NCI-H1930 (cell line): ENCODE results near the gene ZCCHC17.

Source experiments
- DNase-seq, 2 experiments: peaks; one replicate each; lab custom pipeline; 2025; lab: John Stamatoyannopoulos, UW

ZCCHC17 gene

DNA sequence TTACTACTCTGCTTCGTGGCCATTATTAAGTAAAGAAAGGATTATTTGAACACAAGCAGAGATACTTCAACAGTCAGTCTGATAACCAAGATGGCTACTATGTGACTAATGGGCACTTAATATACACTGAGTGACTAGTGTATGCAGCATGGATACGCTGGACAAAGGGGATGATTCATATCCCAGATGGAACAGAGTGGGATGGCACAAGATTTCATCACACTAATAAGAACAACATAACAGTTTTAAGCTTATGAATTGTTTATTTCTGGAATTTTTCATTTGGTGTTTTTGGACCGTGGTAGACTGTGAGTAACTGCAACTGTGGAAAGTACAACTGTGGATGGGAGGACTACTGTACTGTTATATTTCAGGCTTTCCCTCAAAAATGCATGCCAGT is 9.4 kb downstream of the ZCCHC17 start:
- no peak for DNase-seq

DNA sequence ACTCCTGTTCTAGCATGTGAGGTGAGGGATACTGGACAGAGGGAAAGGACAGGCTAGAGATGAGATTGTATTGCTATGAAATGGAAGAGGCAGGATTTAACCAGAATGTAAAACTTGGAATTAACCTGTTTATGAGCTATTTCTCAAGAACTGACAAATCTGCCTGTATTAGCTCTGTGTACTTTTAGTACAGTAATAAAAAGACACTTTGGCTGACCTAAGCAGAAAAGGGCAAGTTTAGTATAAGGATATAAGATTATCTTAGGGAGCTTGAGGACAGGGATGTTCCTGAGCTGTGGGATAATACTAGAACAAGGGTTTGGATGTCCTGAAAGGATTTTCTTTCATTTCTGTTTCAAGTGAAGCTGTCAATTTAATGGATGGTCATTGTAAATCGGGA is 11.2 kb downstream of the ZCCHC17 start:
- DNase-seq = no peak

DNA sequence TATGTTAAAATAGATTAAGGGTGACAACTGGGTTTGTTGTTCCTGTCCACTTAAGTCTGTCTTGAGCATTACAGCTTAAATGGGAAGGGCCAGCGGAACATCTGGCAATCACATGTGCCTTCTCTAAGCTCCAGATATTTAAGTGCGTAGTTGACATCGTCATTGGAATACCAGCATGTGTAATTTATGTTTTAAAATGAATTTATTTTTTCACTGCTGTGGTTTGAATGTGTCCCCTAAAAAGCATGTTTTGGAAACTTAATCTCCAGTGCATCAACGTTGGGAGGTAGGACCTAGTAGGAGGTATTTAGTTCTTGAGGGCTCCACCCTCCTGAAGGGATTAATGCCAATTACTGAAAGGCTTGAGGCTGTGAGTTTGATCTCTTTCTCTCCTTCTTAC is 13.4 kb downstream of the ZCCHC17 start:
- no peak for DNase-seq

DNA sequence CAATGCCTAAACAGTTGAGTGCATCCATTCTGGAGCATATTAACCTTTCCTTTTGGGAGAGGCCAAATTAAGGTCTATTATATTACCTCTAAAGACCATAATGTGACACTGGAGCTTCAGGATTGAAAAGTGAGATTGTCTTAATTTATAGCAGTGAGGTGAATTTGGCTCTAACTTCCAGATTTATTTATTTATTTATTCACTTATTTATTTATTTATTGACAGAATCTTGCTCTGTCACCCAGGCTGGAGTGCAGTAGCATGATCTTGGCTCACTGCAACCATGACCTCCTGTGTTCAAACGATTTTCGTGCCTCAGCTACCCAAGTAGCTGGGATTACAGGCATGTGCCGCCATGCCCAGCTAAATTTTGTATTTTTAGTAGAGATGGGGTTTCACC is 19.1 kb downstream of the ZCCHC17 start:
- no peak for DNase-seq

GRCh38 chr1:31318146-31318545 is 21.3 kb downstream of the ZCCHC17 start:
- no peak for DNase-seq

DNA sequence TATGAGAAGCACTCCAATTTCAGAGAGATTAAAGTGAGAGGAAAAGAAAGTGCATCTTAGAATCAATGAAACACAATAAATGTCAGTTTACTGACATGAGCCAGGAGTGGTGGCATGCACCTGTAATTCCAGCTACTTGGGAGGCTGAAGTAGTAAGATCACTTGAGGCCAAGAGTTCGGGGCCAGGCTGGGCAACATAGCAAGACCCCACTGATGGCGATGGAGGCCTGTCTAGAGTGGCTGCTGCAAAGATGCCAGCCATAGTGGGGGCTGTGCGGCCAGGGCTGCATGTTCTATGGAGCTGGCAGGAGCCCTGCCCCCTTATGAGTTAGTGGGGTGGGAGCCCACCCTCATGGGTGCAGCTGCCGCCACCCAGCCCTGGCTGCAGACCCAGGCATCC is 27.3 kb downstream of the ZCCHC17 start:
- DNase-seq = no peak

DNA sequence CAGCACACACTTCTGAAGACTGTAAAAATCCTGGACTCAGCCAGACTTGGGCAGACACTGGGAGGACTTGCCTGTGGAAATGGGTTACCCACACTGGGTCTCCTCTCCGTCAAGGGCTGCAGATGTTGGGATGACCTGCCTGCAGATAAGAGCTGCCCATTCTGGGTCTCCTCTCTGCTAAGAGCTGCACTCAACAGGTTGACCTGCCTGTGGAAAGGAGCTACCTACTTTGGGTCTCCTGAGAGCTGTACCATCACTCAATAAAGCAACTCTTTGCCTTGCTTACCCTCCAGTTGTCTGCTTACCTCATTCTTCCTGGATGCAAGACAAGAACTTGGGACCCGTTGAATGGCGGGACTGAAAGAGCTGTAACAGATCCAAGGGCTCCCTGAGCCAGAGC is 28.2 kb downstream of the ZCCHC17 start:
- DNase-seq = no peak

DNA sequence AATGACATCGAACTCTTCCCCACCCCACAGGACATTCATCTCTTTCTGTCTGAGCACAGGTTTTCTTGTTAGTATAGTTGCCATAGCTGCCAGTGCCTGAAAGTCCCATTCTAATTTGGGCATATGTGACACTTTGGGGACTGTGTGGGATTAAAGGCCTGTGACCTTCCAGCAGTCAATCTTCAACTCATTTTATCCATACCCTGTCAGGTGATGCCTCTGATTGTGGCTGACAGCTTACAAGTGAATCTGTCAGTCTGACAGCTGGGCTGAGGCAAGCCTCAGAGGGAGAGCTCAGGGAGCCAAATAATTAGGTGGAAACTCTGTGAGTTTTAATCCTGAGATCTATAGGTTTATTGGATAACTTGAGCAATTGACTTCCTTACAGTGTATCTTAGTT is 29.6 kb downstream of the ZCCHC17 start:
- DNase-seq = no peak

GRCh38 chr1:31327381-31327780 is 30.5 kb downstream of the ZCCHC17 start:
- DNase-seq = no peak

GRCh38 chr1:31335007-31335406 is 38.2 kb downstream of the ZCCHC17 start:
- peak in 1 of 2 experiments; percentile 6 for DNase-seq

DNA sequence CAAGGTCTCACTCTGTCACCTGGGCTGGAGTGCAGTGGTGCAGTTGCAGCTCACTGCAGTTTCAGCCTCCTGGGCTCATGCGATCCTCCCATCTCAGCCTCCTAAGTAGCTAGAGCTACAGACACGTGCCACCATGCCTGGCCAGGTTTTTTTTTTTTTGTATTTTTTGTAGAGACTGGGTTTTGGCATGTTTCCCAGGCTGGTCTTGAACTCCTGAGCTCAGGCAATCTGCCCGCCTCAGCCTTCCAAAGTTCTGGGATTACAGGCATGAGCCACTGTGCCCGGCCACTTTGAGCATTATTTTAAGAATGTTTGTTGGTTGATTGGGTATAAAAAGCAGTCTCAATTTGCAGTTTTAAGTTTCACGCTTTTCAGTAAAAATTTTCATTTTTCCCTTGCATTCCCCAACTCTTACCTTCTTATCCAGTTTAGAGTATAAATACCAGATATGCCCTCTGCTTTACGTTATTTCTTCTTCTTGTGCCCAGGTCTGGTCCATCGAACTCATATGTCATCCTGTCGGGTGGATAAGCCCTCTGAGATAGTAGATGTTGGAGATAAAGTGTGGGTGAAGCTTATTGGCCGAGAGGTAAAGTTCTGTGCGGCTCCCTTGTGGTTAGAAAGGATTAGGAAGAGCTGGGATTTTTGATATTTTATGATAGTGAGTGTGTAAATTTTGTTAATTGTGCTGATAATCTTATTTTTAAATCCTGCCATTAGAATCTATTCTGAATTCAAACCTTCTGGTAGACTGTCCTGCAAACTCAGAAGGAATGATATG is 40.0 kb downstream of the ZCCHC17 start:
- no peak for DNase-seq

DNA sequence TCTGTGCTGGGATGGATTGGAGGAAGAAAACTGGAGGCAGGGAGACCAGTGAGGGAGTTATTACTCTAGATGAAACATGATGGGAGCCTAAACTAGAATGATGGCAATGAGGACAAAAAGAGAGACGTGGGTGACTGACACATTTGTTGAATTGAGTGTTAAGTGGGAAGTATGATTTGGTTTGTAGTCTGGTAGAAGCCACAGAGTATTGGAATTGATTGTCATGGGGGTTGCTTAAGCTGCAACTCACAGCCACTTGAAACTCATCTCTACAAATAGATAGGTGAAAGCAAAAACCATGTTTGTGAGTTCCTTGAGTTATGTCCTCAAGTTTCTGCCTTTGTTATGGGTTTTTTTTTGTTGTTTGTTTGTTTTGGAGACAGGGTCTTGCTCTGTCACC is 47.7 kb downstream of the ZCCHC17 start:
- no peak for DNase-seq

- DNase-seq = no peak
Observed at GRCh38 chr1:31345635-31346034, 48.8 kb downstream of the ZCCHC17 start.

DNA sequence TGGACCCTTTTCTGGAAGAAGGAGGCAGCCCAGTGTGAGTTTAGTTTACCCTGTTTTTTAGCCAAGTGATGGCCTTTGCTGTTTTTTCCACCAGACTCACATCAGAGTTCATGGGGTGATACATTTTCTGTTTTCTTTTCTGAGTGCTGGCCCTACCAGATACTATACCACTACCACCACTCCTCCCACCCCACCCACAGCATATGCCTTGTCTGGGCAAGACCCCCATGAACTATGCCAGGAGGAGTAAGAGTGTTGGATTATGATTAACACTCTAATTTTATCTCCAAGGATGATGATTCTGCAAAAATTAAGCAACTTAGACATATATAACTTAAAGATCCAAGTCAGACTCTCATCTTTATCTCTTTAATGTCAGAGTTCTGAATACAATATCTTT is 50.0 kb downstream of the ZCCHC17 start:
- no peak for DNase-seq

GRCh38 chr1:31348449-31348848 is 51.6 kb downstream of the ZCCHC17 start:
- DNase-seq = no peak

DNA sequence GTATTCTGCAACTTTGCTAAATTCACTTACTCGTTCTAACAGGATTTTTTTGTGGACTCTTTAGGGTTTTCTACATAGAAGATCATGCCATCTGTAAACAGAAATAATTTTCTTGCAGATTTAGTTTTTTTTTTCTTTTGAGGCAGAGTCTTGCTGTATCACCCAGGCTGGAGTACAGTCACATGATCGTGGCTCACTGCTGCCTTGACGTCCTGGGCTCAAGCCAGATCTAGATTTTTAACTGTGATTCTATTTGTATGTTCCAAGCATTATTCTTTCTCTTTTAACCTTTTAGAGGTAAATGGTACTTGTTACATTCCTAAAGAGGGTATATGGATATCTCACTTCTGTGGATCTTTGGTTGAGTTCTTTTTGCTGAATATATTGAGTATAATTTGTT is 57.5 kb downstream of the ZCCHC17 start:
- no peak for DNase-seq

DNA sequence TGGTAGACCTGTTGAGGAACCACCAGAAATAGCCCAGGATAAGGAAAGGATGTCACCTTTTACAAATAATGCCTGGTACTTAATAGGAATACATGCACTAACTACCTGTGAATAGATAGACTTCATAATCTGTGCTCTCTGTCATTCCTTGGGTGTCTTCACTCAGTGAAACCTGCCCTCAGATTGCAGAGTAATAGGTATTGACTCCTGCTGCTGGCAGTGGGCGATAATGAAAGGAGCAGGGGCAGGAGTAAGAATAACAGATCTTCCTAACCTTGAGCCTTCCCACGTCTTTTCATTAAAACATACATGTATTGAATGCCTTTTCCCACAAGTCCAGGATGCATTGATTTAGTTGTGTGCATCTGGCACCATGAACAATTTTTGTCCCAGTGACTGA is 59.6 kb downstream of the ZCCHC17 start:
- DNase-seq = no peak

DNA sequence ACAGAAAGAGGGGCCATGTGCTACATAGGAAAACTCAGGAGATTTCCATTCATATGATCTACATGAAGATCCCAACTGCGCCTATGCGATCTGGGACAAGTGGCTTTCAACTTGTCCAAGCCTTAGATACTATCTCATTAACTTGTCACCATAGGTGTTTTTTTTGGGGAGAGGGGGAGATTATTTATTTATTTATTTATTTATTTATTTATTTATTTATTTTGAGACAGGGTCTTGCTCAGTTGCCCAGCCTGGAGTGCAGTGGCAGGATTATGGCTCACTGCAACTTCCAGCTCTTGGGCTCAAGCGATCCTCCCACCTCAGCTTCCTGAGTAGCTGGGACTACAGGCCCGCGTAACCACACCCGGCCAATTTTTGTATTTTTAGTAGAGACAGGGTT is 64.8 kb downstream of the ZCCHC17 start:
- DNase-seq = no peak

GRCh38 chr1:31362032-31362431 is 65.2 kb downstream of the ZCCHC17 start:
- DNase-seq = no peak

- no peak for DNase-seq
Observed at GRCh38 chr1:31364561-31365250, 67.9 kb downstream of the ZCCHC17 start.

- DNase-seq = no peak
Observed at GRCh38 chr1:31366796-31367195, 70.0 kb downstream of the ZCCHC17 start.

- DNase-seq = no peak
Observed at GRCh38 chr1:31368611-31369107, 71.8 kb downstream of the ZCCHC17 start.

DNA sequence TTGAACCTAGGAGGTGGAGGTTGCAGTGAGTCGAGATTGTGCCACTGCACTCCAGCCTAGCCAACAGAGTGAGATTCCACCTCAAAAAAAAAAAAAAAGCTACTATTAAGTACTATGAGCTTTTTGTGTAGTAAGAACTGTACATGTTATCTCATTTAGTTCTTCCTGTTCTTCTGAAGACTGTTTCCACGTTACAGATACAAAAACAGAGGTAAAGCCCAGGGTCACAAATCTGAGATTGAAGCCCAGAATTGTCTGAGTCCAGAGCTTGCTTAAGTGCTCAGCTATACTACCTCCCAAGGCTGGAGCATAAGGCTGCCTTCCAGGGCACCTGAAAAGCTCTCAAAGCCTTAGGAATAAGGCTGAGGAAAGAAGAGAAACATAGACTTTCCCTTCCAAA is 73.2 kb downstream of the ZCCHC17 start:
- DNase-seq = no peak

GRCh38 chr1:31370565-31370964 is 73.7 kb downstream of the ZCCHC17 start:
- no peak for DNase-seq
